GM23338 (cell line): ENCODE data around the gene HSPG2.

Experiments used
- CTCF ChIP-seq, 2 experiments: fragments of 200-600 bp in 1 of 2; sonication (generic) in 1 of 2; conservative IDR thresholded peaks; 2 replicates each; pipeline versions ENCODE4 v1.5.1 to v1.6.1; 2016 to 2017; ENCODE audit warnings: antibody characterized with exemption in 2 of 2, low read depth in 2 of 2, mild to moderate bottlenecking in 2 of 2, moderate library complexity in 1 of 2
- JUNB ChIP-seq: IDR thresholded peaks from one replicate; pipeline ENCODE4 v1.6.1; 2016; ENCODE audit warnings: antibody characterized with exemption; ENCODE audit not compliant: unreplicated experiment
- POLR2AphosphoS5 ChIP-seq: IDR thresholded peaks from 2 replicates; pipeline ENCODE4 v1.6.1; 2016; ENCODE audit warnings: antibody characterized with exemption, low read depth

GRCh38 chr1:21865943-21866706 is 71.0 kb downstream of the HSPG2 start:
- TF ChIP-seq CTCF (conservative IDR thresholded peaks at IDR 0.05; ENCODE audit: low read depth in 2 of 2) (peak in 1 of 2 experiments; percentile 23; a peak in 2 of 4 replicates), POLR2AphosphoS5 (no peak), JUNB (no peak)
